GM21367 (cell line): ENCODE measurements around the gene CD274.
"Not testable (repeated sequence)": the region's sequence is repeated elsewhere in the genome, so short reads cannot be mapped to it uniquely, and the experiment has no call there.

Source experiments
- ATAC-seq: cut with Tn5 transposase; IDR thresholded peaks from one replicate; pipeline ENCODE4 v1.9.1; 2021; ENCODE audit not compliant: unreplicated experiment

Gene CD274

GRCh38 chr9:5450359-5451091 is at the start of gene CD274:
TSS of gene CD274 (plus strand) at chr9:5450542. CDS start at chr9:5456114, 5,572 bp downstream.
- ATAC-seq = peak; percentile 32

GRCh38 chr9:5402217-5402616 is 48.1 kb upstream of the CD274 start:
- no peak for ATAC-seq

- no peak for ATAC-seq
Observed at GRCh38 chr9:5408596-5408995, 41.7 kb upstream of the CD274 start.

GRCh38 chr9:5416953-5417352 is 33.4 kb upstream of the CD274 start:
- ATAC-seq = no peak

GRCh38 chr9:5418481-5418880 is 31.9 kb upstream of the CD274 start:
- ATAC-seq = no peak

- ATAC-seq = no peak
Observed at GRCh38 chr9:5419987-5420386, 30.4 kb upstream of the CD274 start.

GRCh38 chr9:5421163-5421562 is 29.2 kb upstream of the CD274 start:
- ATAC-seq = no peak

GRCh38 chr9:5422276-5422675 is 28.1 kb upstream of the CD274 start:
- ATAC-seq = no peak

- no peak for ATAC-seq
Observed at GRCh38 chr9:5425006-5425628, 25.2 kb upstream of the CD274 start.

- ATAC-seq = no peak
Observed at GRCh38 chr9:5427005-5427404, 23.3 kb upstream of the CD274 start.

GRCh38 chr9:5428172-5428571 is 22.2 kb upstream of the CD274 start:
- no peak for ATAC-seq

- ATAC-seq = no peak
Observed at GRCh38 chr9:5428794-5429528, 21.4 kb upstream of the CD274 start.

- no peak for ATAC-seq
Observed at GRCh38 chr9:5429873-5430564, 20.3 kb upstream of the CD274 start.

- no peak for ATAC-seq
Observed at GRCh38 chr9:5430912-5431311, 19.4 kb upstream of the CD274 start.

- not testable (repeated sequence) for ATAC-seq
Observed at GRCh38 chr9:5432890-5433289, 17.5 kb upstream of the CD274 start.

- ATAC-seq = not testable (repeated sequence)
Observed at GRCh38 chr9:5433328-5433727, 17.0 kb upstream of the CD274 start.

- not testable (repeated sequence) for ATAC-seq
Observed at GRCh38 chr9:5433841-5434810, 16.2 kb upstream of the CD274 start.

- ATAC-seq = no peak
Observed at GRCh38 chr9:5435912-5436311, 14.4 kb upstream of the CD274 start.

GRCh38 chr9:5436441-5436840 is 13.9 kb upstream of the CD274 start:
- ATAC-seq = no peak
